Measurements from ENCODE around the gene DIO2.

Gene DIO2

GRCh38 chr14:80202888-80203562 is 8.3 kb downstream of the DIO2 start:
- Mint-ChIP-seq H3K4me1 (ENCODE audit: low read depth) (no peaks in the 10 kb centered on the region), H3K27ac (no peak overlapping the region), H3K4me3 (no peak overlapping the region), H3K27me3 (no peaks in the 10 kb centered on the region), H3K36me3 (no peaks in the 10 kb centered on the region), H3K9me3 (ENCODE audit: low read depth) (no peaks in the 10 kb centered on the region)

- Mint-ChIP-seq H3K4me3 (no peak overlapping the region), H3K4me1 (ENCODE audit: low read depth) (no peaks in the 10 kb centered on the region), H3K36me3 (no peaks in the 10 kb centered on the region), H3K27ac (no peak overlapping the region), H3K9me3 (ENCODE audit: low read depth) (no peaks in the 10 kb centered on the region), H3K27me3 (no peaks in the 10 kb centered on the region)
Observed at GRCh38 chr14:80200093-80200492, 11.2 kb downstream of the DIO2 start.

- no peaks in the 10 kb centered on the region for H3K4me1 Mint-ChIP-seq (ENCODE audit: low read depth)
- H3K27ac Mint-ChIP-seq: no peak overlapping the region
- no peak overlapping the region for H3K4me3 Mint-ChIP-seq
- no peaks in the 10 kb centered on the region for H3K9me3 Mint-ChIP-seq (ENCODE audit: low read depth)
- no peaks in the 10 kb centered on the region for H3K36me3 Mint-ChIP-seq
- no peaks in the 10 kb centered on the region for H3K27me3 Mint-ChIP-seq
Observed at GRCh38 chr14:80188571-80188970, 22.7 kb downstream of the DIO2 start.

GRCh38 chr14:80186301-80186800 is 25.0 kb downstream of the DIO2 start:
- H3K27me3 Mint-ChIP-seq: no peaks in the 10 kb centered on the region
- no peak overlapping the region for H3K4me3 Mint-ChIP-seq
- H3K27ac Mint-ChIP-seq: no peak overlapping the region
- no peaks in the 10 kb centered on the region for H3K9me3 Mint-ChIP-seq (ENCODE audit: low read depth)
- no peaks in the 10 kb centered on the region for H3K36me3 Mint-ChIP-seq
- no peaks in the 10 kb centered on the region for H3K4me1 Mint-ChIP-seq (ENCODE audit: low read depth)

- Mint-ChIP-seq H3K36me3 (peaks cover 2% of the 10 kb centered on the region), H3K9me3 (ENCODE audit: low read depth) (peaks cover 7% of the 10 kb centered on the region), H3K27ac (no peak overlapping the region), H3K4me3 (no peak overlapping the region), H3K27me3 (peaks cover 3% of the 10 kb centered on the region), H3K4me1 (ENCODE audit: low read depth) (no peaks in the 10 kb centered on the region)
Observed at GRCh38 chr14:80176893-80177292, 34.4 kb downstream of the DIO2 start.

GRCh38 chr14:80172375-80173051 is 38.8 kb downstream of the DIO2 start:
- Mint-ChIP-seq H3K27ac (no peak overlapping the region), H3K9me3 (ENCODE audit: low read depth) (peaks cover 4% of the 10 kb centered on the region), H3K36me3 (peaks cover 2% of the 10 kb centered on the region), H3K4me1 (ENCODE audit: low read depth) (no peaks in the 10 kb centered on the region), H3K27me3 (peaks cover 3% of the 10 kb centered on the region), H3K4me3 (no peak overlapping the region)

- Mint-ChIP-seq H3K27ac (no peak overlapping the region), H3K4me1 (ENCODE audit: low read depth) (no peaks in the 10 kb centered on the region), H3K9me3 (ENCODE audit: low read depth) (no peaks in the 10 kb centered on the region), H3K27me3 (peaks cover 2% of the 10 kb centered on the region), H3K36me3 (no peaks in the 10 kb centered on the region), H3K4me3 (no peak overlapping the region)
Observed at GRCh38 chr14:80167793-80168448, 43.4 kb downstream of the DIO2 start.

GRCh38 chr14:80164991-80165721 is 46.1 kb downstream of the DIO2 start:
- peaks cover 2% of the 10 kb centered on the region for H3K27me3 Mint-ChIP-seq
- H3K27ac Mint-ChIP-seq: no peak overlapping the region
- no peaks in the 10 kb centered on the region for H3K4me1 Mint-ChIP-seq (ENCODE audit: low read depth)
- no peak overlapping the region for H3K4me3 Mint-ChIP-seq
- no peaks in the 10 kb centered on the region for H3K9me3 Mint-ChIP-seq (ENCODE audit: low read depth)
- no peaks in the 10 kb centered on the region for H3K36me3 Mint-ChIP-seq

- no peaks in the 10 kb centered on the region for H3K4me1 Mint-ChIP-seq (ENCODE audit: low read depth)
- H3K9me3 Mint-ChIP-seq (ENCODE audit: low read depth): peaks cover 4% of the 10 kb centered on the region
- H3K36me3 Mint-ChIP-seq: no peaks in the 10 kb centered on the region
- no peak overlapping the region for H3K27ac Mint-ChIP-seq
- H3K4me3 Mint-ChIP-seq: no peak overlapping the region
- H3K27me3 Mint-ChIP-seq: no peaks in the 10 kb centered on the region
Observed at GRCh38 chr14:80152763-80153162, 58.5 kb downstream of the DIO2 start.

GRCh38 chr14:80152166-80152565 is 59.1 kb downstream of the DIO2 start:
- no peaks in the 10 kb centered on the region for H3K27me3 Mint-ChIP-seq
- no peak overlapping the region for H3K4me3 Mint-ChIP-seq
- H3K9me3 Mint-ChIP-seq (ENCODE audit: low read depth): no peaks in the 10 kb centered on the region
- no peaks in the 10 kb centered on the region for H3K36me3 Mint-ChIP-seq
- H3K4me1 Mint-ChIP-seq (ENCODE audit: low read depth): no peaks in the 10 kb centered on the region
- H3K27ac Mint-ChIP-seq: no peak overlapping the region

- no peaks in the 10 kb centered on the region for H3K4me1 Mint-ChIP-seq (ENCODE audit: low read depth)
- H3K36me3 Mint-ChIP-seq: no peaks in the 10 kb centered on the region
- H3K4me3 Mint-ChIP-seq: no peak overlapping the region
- no peak overlapping the region for H3K27ac Mint-ChIP-seq
- H3K9me3 Mint-ChIP-seq (ENCODE audit: low read depth): peaks cover 6% of the 10 kb centered on the region
- no peaks in the 10 kb centered on the region for H3K27me3 Mint-ChIP-seq
Observed at GRCh38 chr14:80150301-80150700, 61.0 kb downstream of the DIO2 start.

Data from activated naive CD8-positive, alpha-beta T cell (primary cell).